Osteoblast (primary cell): ENCODE results near the gene MAN2A1. TPM values are rescaled to one million over a fixed set of nuclear protein-coding genes. Genes with fewer than 3 reads are reported as not detected.
A peak's percentile ranks its signal among the peaks of the same experiment; 100 is the strongest.

Experiments used
- DNase-seq: peaks from one replicate; pipeline ENCODE4 v3.0.0; 2011; ENCODE audit warnings: low spot score, mixed read lengths; ENCODE audit not compliant: insufficient read length; ENCODE audit errors: missing footprints
- H2AFZ ChIP-seq: 2 replicates; pipeline ENCODE4 v1.6.0; 2011; ENCODE audit warnings: mild to moderate bottlenecking, low read length
- H3K27ac ChIP-seq: 2 replicates; pipeline ENCODE4 v1.5.1; 2011; ENCODE audit warnings: mild to moderate bottlenecking, low read depth, low read length, moderate library complexity
- H3K27me3 ChIP-seq: 2 replicates; pipeline ENCODE4 v1.6.0; 2012; ENCODE audit warnings: mild to moderate bottlenecking, control low read depth, inconsistent platforms, low read length, moderate library complexity; ENCODE audit not compliant: insufficient read depth
- H3K36me3 ChIP-seq: 2 replicates; pipeline ENCODE4 v1.5.1; 2011; ENCODE audit warnings: mild to moderate bottlenecking, low read length, control low read depth, moderate library complexity; ENCODE audit not compliant: insufficient read depth
- H3K4me1 ChIP-seq: 2 replicates; pipeline ENCODE4 v1.5.1; 2011; ENCODE audit warnings: mild to moderate bottlenecking, low read length, control low read depth, moderate library complexity; ENCODE audit not compliant: insufficient read depth
- H3K4me2 ChIP-seq: 2 replicates; pipeline ENCODE4 v1.6.0; 2011; ENCODE audit warnings: mild to moderate bottlenecking, low read length; ENCODE audit not compliant: insufficient read depth
- H3K4me3 ChIP-seq: fragments of 200-600 bp; sonication (generic); 3 replicates; pipeline ENCODE4 v1.5.1; 2012; ENCODE audit warnings: mild to moderate bottlenecking, low read length, inconsistent platforms; ENCODE audit not compliant: insufficient read depth
- H3K79me2 ChIP-seq: 2 replicates; pipeline ENCODE4 v1.6.0; 2012; ENCODE audit warnings: mild to moderate bottlenecking, low read length, control low read depth, inconsistent platforms; ENCODE audit not compliant: insufficient read depth
- H3K9me3 ChIP-seq: 2 replicates; pipeline ENCODE4 v1.5.1; 2011; ENCODE audit warnings: low read depth, low read length, control low read depth
- H4K20me1 ChIP-seq: 2 replicates; pipeline ENCODE4 v1.6.0; 2012; ENCODE audit warnings: mild to moderate bottlenecking, low read length, control low read depth; ENCODE audit not compliant: insufficient read depth
- total RNA-seq: library from RNA; depleted of rRNA; stranded (reverse); fragments of >200 nt; gene quantifications from 2 replicates; pipeline ENCODE4 v1.2.3, GENCODE V29; 2012
- TF ChIP-seq, protein P1 (sequence below): IDR thresholded peaks from 2 replicates; pipeline ENCODE4 v1.5.1; 2011; ENCODE audit warnings: mild to moderate bottlenecking, low read depth, low read length, moderate library complexity; ENCODE audit errors: extremely low read depth

The MAN2A1 gene
- total RNA-seq, 1 donor: 81.8 TPM

DNA sequence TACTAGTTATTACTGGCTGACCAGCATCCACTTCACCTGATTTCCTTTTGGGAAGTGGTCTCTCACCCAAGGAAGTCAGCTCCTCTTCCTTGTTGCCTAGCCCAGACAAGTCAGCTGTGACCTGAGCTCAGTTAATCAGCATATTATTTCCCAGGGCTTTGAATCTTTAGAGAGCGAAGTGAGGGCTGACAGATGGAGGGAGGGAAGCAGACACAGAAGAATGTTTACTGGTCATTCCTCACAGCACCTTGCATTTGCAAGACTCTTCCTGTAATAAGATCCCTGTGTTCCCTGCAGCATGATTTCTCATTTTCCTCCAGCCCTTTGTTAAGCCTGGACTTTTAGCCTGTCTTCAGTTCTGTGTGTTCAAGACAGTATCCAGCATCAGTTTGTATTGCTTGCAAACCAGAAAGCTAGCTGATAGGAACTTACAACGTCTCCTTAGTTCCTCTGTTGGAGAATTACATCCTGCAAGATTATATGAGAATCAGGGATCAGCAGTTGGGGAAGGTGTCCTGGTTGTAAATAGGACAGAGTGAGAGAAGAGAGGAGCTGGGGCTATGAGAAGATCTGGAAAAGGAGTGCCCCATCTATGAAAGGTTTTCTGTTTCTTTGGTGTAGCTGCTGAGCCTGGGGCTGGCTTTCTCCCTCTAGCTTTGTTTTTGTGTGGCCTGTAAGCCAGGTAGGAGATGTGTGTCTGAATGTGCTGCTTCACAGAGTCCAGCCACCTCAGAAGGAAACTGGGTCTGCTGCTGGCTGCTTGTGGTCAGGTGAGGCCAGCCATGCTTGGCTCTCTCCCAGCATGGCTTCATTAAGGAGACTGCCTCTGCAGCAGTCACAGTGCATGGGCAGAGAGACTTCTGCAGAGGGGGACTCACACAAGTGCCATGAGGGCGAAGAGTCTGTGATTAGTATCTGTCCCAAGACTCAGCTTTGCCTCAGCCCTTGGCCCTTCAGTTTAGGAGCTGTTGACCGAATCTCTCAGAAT is 50.3 kb downstream of the MAN2A1 start:
- Histone ChIP-seq H3K9me3 (no peaks in the 10 kb centered on the region), H3K27me3 (no peaks in the 10 kb centered on the region), H3K27ac (no peak overlapping the region), H4K20me1 (no peaks in the 10 kb centered on the region), H3K4me3 (no peak overlapping the region), H3K4me2 (no peak overlapping the region), H2AFZ (peak overlapping the region; percentile 26), H3K4me1 (peaks cover 29% of the 10 kb centered on the region), H3K79me2 (no peaks in the 10 kb centered on the region), H3K36me3 (no peaks in the 10 kb centered on the region)
- TF ChIP-seq, protein P1, sequence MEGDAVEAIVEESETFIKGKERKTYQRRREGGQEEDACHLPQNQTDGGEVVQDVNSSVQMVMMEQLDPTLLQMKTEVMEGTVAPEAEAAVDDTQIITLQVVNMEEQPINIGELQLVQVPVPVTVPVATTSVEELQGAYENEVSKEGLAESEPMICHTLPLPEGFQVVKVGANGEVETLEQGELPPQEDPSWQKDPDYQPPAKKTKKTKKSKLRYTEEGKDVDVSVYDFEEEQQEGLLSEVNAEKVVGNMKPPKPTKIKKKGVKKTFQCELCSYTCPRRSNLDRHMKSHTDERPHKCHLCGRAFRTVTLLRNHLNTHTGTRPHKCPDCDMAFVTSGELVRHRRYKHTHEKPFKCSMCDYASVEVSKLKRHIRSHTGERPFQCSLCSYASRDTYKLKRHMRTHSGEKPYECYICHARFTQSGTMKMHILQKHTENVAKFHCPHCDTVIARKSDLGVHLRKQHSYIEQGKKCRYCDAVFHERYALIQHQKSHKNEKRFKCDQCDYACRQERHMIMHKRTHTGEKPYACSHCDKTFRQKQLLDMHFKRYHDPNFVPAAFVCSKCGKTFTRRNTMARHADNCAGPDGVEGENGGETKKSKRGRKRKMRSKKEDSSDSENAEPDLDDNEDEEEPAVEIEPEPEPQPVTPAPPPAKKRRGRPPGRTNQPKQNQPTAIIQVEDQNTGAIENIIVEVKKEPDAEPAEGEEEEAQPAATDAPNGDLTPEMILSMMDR: no peak
- no peak for DNase-seq

DNA sequence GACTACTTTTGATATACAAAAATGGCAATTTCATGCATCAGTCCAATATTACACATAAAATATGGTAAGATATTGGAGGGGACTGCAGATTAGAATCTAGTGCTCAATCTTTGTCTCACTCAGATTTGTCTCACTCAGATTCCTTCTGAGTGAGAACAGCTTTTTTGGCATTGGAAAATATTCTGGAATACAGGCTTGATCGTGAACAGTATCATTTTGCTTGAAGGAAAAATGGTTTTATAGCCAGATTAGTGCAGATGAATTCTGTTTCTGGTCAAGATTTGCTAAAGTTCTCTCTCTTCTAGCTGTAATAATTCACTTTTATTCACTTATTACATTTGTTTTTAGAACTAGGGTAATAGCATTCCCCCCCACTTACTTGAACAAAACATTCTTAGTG is 51.2 kb downstream of the MAN2A1 start:
- no peak for DNase-seq
- Histone ChIP-seq H3K4me3 (no peak overlapping the region), H3K36me3 (no peaks in the 10 kb centered on the region), H3K27me3 (no peaks in the 10 kb centered on the region), H3K79me2 (no peaks in the 10 kb centered on the region), H4K20me1 (no peaks in the 10 kb centered on the region), H3K9me3 (no peaks in the 10 kb centered on the region), H3K4me1 (peaks cover 29% of the 10 kb centered on the region), H3K27ac (peak overlapping the region; percentile 1), H3K4me2 (no peak overlapping the region), H2AFZ (no peak overlapping the region)
- TF ChIP-seq, protein P1: no peak

DNA sequence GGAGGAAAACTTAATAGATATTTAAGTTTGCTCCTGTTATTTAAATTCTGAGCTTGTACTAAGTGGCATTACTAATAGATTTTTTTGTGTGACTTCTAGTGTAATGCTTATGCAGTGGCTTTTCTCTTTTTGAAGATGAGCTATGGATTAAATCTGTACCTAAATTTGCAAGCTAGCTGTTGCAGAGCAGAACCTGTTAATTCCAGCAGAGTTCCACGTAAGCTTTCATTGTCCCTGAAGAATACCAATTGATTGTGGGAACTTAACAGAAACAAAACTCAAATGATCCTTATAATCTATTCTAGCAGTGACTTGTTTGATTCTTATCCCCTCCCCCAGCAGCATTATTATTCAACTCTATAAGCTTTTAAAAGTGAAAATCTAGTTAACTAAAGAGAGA is 51.7 kb downstream of the MAN2A1 start:
- no peaks in the 10 kb centered on the region for H3K9me3 ChIP-seq
- H2AFZ ChIP-seq: no peak overlapping the region
- peak overlapping the region; percentile 1 for H3K27ac ChIP-seq
- no peaks in the 10 kb centered on the region for H3K27me3 ChIP-seq
- peaks cover 29% of the 10 kb centered on the region for H3K4me1 ChIP-seq
- no peaks in the 10 kb centered on the region for H4K20me1 ChIP-seq
- H3K36me3 ChIP-seq: no peaks in the 10 kb centered on the region
- H3K79me2 ChIP-seq: no peaks in the 10 kb centered on the region
- H3K4me3 ChIP-seq: no peak overlapping the region
- H3K4me2 ChIP-seq: no peak overlapping the region
- DNase-seq: no peak
- TF ChIP-seq, protein P1: no peak

DNA sequence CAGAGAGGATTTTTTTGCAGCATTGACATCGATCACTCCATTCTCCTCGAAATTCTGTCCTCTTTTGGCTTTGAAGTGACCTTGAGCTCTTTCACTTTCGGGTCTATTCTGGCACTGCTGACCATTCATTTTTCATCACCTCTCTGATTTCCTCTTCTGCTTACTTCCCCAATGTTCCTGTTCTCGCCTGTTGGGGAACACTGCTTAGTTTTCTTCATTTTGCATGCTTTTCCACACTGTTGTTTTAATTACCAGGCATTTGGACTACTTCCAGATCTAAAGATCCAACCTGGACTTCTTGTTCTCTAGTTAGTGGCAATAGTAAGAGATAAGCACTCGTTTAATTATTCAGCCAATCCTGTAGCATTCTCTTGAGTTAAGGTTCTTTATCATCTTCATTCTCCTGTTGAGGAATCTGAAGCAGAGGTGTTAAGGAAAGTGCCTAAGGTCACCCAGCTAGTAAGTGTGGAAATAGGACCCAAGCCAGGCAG is 53.4 kb downstream of the MAN2A1 start:
- H3K27me3 ChIP-seq: no peaks in the 10 kb centered on the region
- H3K36me3 ChIP-seq: no peaks in the 10 kb centered on the region
- H3K4me2 ChIP-seq: peak overlapping the region; percentile 8
- no peaks in the 10 kb centered on the region for H3K9me3 ChIP-seq
- H3K79me2 ChIP-seq: no peaks in the 10 kb centered on the region
- H3K27ac ChIP-seq: peak overlapping the region; percentile 82
- DNase-seq: no peak
- H2AFZ ChIP-seq: peak overlapping the region; percentile 23
- no peak overlapping the region for H3K4me3 ChIP-seq
- no peaks in the 10 kb centered on the region for H4K20me1 ChIP-seq
- peaks cover 29% of the 10 kb centered on the region for H3K4me1 ChIP-seq
- TF ChIP-seq, protein P1: no peak
